Neural cell (in vitro differentiated cells): Measurements from ENCODE around the gene GLB1L3.

Experiments used
- EP300 ChIP-seq: fragments of 450-650 bp; conservative IDR thresholded peaks from 2 replicates; pipeline ENCODE4 v1.6.1; 2014; ENCODE audit warnings: antibody characterized with exemption, mild to moderate bottlenecking, moderate library complexity; ENCODE audit not compliant: poor library complexity, severe bottlenecking
- EZH2 ChIP-seq: fragments of 200-600, 300-800 bp; shearing (Covaris generic), sonication (generic); IDR thresholded peaks from 2 replicates; pipeline ENCODE4 v1.6.1; 2014; ENCODE audit warnings: antibody characterized with exemption, low read length, borderline replicate concordance, mild to moderate bottlenecking; ENCODE audit not compliant: insufficient read depth, poor library complexity, severe bottlenecking
- MXI1 ChIP-seq: fragments of 450-650 bp; conservative IDR thresholded peaks from 2 replicates; pipeline ENCODE4 v1.6.1; 2014; ENCODE audit warnings: antibody characterized with exemption, mild to moderate bottlenecking; ENCODE audit not compliant: poor library complexity, severe bottlenecking
- POLR2AphosphoS5 ChIP-seq: IDR thresholded peaks from 2 replicates; pipeline ENCODE4 v1.6.1; 2012
- RAD21 ChIP-seq: fragments of 450-650 bp; conservative IDR thresholded peaks from 2 replicates; pipeline ENCODE4 v1.6.1; 2014; ENCODE audit warnings: antibody characterized with exemption, mild to moderate bottlenecking, moderate library complexity
- SMC3 ChIP-seq: fragments of 450-650 bp; conservative IDR thresholded peaks from 2 replicates; pipeline ENCODE4 v1.6.1; 2014; ENCODE audit warnings: antibody characterized with exemption, mild to moderate bottlenecking, moderate library complexity; ENCODE audit not compliant: poor library complexity
- TAF1 ChIP-seq: IDR thresholded peaks from 2 replicates; pipeline ENCODE4 v1.6.1; 2012; ENCODE audit warnings: low read depth
- TF ChIP-seq, protein P1 (sequence below): fragments of 450-650 bp; IDR thresholded peaks from 2 replicates; pipeline ENCODE4 v1.5.1; 2014; ENCODE audit warnings: antibody characterized with exemption, mild to moderate bottlenecking, moderate library complexity; ENCODE audit not compliant: poor library complexity, severe bottlenecking
- TF ChIP-seq, protein P2 (sequence below): IDR thresholded peaks from 2 replicates; pipeline ENCODE4 v1.6.1; 2012; ENCODE audit warnings: borderline replicate concordance

DNA sequence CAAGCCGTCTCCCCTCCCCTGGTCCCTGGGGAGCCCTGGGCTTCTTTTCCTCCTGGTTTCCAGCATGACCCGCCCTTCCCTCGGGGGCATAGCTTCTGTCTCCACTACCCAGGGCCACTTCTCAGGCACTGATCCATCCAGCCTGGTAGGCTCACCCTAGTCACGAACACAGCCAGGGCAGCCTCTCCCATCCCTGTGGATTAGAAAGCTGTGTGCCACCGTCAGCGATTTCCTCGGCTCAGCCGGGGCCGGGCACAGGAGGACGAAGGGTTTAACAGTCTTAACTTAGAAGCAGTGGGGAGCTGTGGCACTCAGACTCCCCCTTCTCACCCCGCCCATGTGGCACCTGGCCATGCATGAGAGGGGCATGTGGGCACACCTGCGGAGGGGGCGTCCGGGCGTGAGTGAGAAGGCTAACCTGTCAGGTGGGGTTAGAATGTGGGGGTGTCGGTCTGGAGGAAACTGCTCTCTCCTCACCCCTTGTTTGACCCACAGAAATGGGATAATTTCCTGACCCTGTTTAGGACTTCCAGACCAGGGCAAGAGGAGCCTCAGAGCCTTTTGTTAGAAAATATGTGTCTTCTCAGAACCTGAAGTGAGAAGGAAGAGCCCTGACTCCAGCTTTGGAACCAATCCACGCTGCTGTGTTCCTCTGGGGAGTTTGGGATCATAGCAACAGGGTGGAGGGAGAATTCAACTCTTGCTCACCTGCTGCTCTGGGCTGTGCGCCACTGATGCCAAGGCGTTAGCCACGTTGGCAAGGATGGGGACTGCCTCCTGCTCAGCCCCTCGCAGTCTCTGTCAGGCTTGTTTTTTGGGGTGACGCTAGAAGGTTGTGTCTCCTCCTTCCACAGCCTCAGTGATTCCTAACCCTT lies 70.2 kb downstream of the GLB1L3 start:
- TF ChIP-seq, protein P1, sequence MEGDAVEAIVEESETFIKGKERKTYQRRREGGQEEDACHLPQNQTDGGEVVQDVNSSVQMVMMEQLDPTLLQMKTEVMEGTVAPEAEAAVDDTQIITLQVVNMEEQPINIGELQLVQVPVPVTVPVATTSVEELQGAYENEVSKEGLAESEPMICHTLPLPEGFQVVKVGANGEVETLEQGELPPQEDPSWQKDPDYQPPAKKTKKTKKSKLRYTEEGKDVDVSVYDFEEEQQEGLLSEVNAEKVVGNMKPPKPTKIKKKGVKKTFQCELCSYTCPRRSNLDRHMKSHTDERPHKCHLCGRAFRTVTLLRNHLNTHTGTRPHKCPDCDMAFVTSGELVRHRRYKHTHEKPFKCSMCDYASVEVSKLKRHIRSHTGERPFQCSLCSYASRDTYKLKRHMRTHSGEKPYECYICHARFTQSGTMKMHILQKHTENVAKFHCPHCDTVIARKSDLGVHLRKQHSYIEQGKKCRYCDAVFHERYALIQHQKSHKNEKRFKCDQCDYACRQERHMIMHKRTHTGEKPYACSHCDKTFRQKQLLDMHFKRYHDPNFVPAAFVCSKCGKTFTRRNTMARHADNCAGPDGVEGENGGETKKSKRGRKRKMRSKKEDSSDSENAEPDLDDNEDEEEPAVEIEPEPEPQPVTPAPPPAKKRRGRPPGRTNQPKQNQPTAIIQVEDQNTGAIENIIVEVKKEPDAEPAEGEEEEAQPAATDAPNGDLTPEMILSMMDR = no peak
- TF ChIP-seq TAF1 (no peak), POLR2AphosphoS5 (no peak), MXI1 (no peak), EZH2 (no peak), EP300 (no peak), SMC3 (no peak), RAD21 (no peak)
- TF ChIP-seq, protein P2, sequence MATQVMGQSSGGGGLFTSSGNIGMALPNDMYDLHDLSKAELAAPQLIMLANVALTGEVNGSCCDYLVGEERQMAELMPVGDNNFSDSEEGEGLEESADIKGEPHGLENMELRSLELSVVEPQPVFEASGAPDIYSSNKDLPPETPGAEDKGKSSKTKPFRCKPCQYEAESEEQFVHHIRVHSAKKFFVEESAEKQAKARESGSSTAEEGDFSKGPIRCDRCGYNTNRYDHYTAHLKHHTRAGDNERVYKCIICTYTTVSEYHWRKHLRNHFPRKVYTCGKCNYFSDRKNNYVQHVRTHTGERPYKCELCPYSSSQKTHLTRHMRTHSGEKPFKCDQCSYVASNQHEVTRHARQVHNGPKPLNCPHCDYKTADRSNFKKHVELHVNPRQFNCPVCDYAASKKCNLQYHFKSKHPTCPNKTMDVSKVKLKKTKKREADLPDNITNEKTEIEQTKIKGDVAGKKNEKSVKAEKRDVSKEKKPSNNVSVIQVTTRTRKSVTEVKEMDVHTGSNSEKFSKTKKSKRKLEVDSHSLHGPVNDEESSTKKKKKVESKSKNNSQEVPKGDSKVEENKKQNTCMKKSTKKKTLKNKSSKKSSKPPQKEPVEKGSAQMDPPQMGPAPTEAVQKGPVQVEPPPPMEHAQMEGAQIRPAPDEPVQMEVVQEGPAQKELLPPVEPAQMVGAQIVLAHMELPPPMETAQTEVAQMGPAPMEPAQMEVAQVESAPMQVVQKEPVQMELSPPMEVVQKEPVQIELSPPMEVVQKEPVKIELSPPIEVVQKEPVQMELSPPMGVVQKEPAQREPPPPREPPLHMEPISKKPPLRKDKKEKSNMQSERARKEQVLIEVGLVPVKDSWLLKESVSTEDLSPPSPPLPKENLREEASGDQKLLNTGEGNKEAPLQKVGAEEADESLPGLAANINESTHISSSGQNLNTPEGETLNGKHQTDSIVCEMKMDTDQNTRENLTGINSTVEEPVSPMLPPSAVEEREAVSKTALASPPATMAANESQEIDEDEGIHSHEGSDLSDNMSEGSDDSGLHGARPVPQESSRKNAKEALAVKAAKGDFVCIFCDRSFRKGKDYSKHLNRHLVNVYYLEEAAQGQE = no peak
